Measurements from ENCODE around the gene SUSD4. TPM values are rescaled to one million over a fixed set of nuclear protein-coding genes. Genes with fewer than 3 reads are reported as not detected.

SUSD4 gene
- total and polyA plus RNA-seq, 10 of the 15 experiments (the other 5 are each of a cell fraction or from before 2014, with no cell fraction given), result 0.13 to 1.1 (median 0.26) TPM; not detected in 3

GRCh38 chr1:223350361-223350908 lies 13.5 kb downstream of the SUSD4 start:
- Histone ChIP-seq H3K79me2 (ENCODE audit: control insufficient read depth, insufficient read depth, low read length) (no peaks in the 10 kb centered on the region), H3K4me1 (ENCODE audit: control insufficient read depth, insufficient read depth, low read length) (no peaks in the 10 kb centered on the region), H3K36me3 (ENCODE audit: control insufficient read depth in 2 of 2, insufficient read depth in 2 of 2, low read length in 1 of 2) (no peaks in the 10 kb centered on the region), H3K4me2 (ENCODE audit: control insufficient read depth, insufficient read depth) (no peak overlapping the region), H3K27ac (ENCODE audit: control insufficient read depth, insufficient read depth) (no peak overlapping the region), H3K27me3 (replicated peaks in 1 of 2; ENCODE audit: control insufficient read depth in 2 of 2, insufficient read depth in 2 of 2, low read length in 1 of 2) (peaks cover 0 to 3% of the 10 kb centered on the region in 2 experiments; a peak in 1 of 4 replicates), H4K20me1 (ENCODE audit: control insufficient read depth, insufficient read depth) (no peaks in the 10 kb centered on the region), H2AFZ (ENCODE audit: control insufficient read depth, low read depth, low read length) (no peak overlapping the region), H3K9ac (ENCODE audit: control insufficient read depth, insufficient read depth, low read length) (no peak overlapping the region), H3K9me3 (replicated peaks; ENCODE audit: control insufficient read depth, insufficient read depth, low read length) (no peaks in the 10 kb centered on the region), H3K4me3 (no peak overlapping the region)
- ChIA-PET CTCF (interaction anchor here (1.0 kb wide), 1 partner anchor 95 kb away, joined by 3 read pairs; no protein-coding TSS in a partner anchor), SMC1A (ENCODE audit: uncharacterized antibody, unreplicated experiment) (interaction anchor here (1.7 kb wide), 1 partner anchor 10 kb away, joined by 4 read pairs; no protein-coding TSS in a partner anchor), POLR2A (no interaction called here), RAD21 (ENCODE audit: unreplicated experiment) (no interaction called here)
- no peak for FAIRE-seq
- in situ Hi-C loops (cut with MboI), result no loop called here
- intact Hi-C loops (cut with micrococcal nuclease; ENCODE audit: unreplicated experiment), result loop anchor here (10.0 kb wide), 1 partner anchor 216 kb away; no protein-coding TSS in a partner anchor
- no peak for TF ChIP-seq IRF4 (IDR thresholded peaks at IDR 0.05; ENCODE audit: low read depth, low read length)
- TF ChIP-seq ZBTB40 (IDR thresholded peaks at IDR 0.05; ENCODE audit: borderline replicate concordance), result no peak
- no peak for DNase-seq (ENCODE audit: low read depth, low spot score)
- WGBS (ENCODE audit: insufficient coverage, insufficient replicate concordance, low lambda C conversion rate, missing lambda C conversion rate), result 16% methylated on average over 5 of the region's 5 CpGs
- ATAC-seq, result no peak
- no TSS peak for BruUV-seq (replicated peaks)

All from GM12878 (cell line).